NCI-H82 treated with DMSO at 0.1 percent for 48 hours (cell line): ENCODE measurements around the gene AGRN.
"Not testable (repeated sequence)": the region's sequence is repeated elsewhere in the genome, so short reads cannot be mapped to it uniquely, and the experiment has no call there.

Experiments
- DNase-seq: peaks from one replicate; lab custom pipeline; 2025; ENCODE audit not compliant: unreplicated experiment; lab: John Stamatoyannopoulos, UW

Gene AGRN

GRCh38 chr1:981955-982558 is 37.9 kb upstream of the AGRN start, which contains the start of gene PERM1:
Gene PERM1 (minus strand): TSS chr1:982093. CDS start chr1:981029, 1,064 bp downstream.
- DNase-seq, result no peak

- DNase-seq, result no peak
These were observed 37.0 kb upstream of the AGRN start for GRCh38 chr1:982765-983436.

- DNase-seq, result no peak
These were observed 36.0 kb upstream of the AGRN start for GRCh38 chr1:983798-984475.

- no peak for DNase-seq
These were observed 35.5 kb upstream of the AGRN start for GRCh38 chr1:984476-984814.

GRCh38 chr1:985126-985525 is 34.8 kb upstream of the AGRN start:
- no peak for DNase-seq

GRCh38 chr1:988061-988460 is 31.9 kb upstream of the AGRN start:
- DNase-seq, result not testable (repeated sequence)

GRCh38 chr1:991275-991674 is 28.6 kb upstream of the AGRN start:
- DNase-seq, result not testable (repeated sequence)

- no peak for DNase-seq
These were observed 28.0 kb upstream of the AGRN start for GRCh38 chr1:991895-992294.

GRCh38 chr1:992362-992761 is 27.6 kb upstream of the AGRN start:
- no peak for DNase-seq

GRCh38 chr1:993379-993995 is 26.4 kb upstream of the AGRN start:
- DNase-seq, result no peak

GRCh38 chr1:994546-994945 is 25.4 kb upstream of the AGRN start:
- not testable (repeated sequence) for DNase-seq

GRCh38 chr1:995665-996633 is 24.0 kb upstream of the AGRN start:
- DNase-seq, result no peak

- DNase-seq, result no peak
These were observed 22.8 kb upstream of the AGRN start for GRCh38 chr1:996851-997712.

GRCh38 chr1:997713-997992 is 22.3 kb upstream of the AGRN start:
- DNase-seq, result no peak

- DNase-seq, result no peak
These were observed 21.8 kb upstream of the AGRN start for GRCh38 chr1:997993-998744.

- DNase-seq, result no peak
These were observed 21.2 kb upstream of the AGRN start for GRCh38 chr1:998745-998994.

GRCh38 chr1:998995-999724 is 20.8 kb upstream of the AGRN start:
- DNase-seq, result no peak

GRCh38 chr1:999725-1000356 is 20.1 kb upstream of the AGRN start, which contains the start of gene HES4:
Gene HES4 (minus strand): TSS chr1:1000097. CDS start chr1:999973, 124 bp downstream.
- peak; percentile 45 for DNase-seq
